Stimulated activated CD4-positive, alpha-beta T cell treated with anti-CD3 and anti-CD28 coated beads, TNF-alpha, amount 100 ng/mL, for 48 hours (primary cell): ENCODE results near the gene BCAS3.
"Not testable (repeated sequence)": the region's sequence is repeated elsewhere in the genome, so short reads cannot be mapped to it uniquely, and the experiment has no call there.

ENCODE experiments used
- DNase-seq, 3 donors: peaks; one replicate each; pipeline ENCODE4 v3.0.0-alpha.2; 2020; ENCODE audit warnings: low read depth in 3 of 3

BCAS3 gene

DNA sequence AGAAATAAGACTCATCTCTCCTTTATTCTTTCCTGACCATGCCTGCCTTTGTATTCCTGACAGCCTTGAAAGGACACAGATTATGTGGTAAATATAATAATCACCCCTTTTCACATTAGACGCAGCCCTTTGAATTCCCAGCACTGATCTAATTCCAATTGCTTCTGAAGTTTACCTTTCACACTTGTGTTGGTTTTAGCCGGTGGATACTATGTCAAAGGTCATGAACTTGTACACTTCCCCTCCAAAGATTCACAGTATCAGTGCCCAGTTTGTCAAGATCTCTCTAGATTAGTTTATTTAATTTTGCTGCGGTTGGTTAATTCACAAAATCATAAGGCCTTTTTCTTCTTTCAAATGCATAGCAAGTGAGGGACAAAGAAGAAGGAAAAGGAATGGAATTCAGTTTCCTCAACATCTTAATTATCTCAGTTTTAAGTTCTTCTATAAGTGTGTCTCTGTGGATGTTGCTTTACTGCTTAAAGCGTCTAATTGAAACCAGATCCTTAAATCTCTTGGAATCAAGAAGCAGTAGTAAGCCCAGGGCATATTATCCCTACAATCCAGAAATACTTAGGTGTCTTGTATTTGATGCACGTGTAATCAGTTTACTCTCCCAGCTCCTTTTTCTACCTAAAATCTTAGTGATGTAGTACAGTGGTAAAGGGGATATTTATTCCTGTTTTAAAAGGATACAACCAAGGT is 547.7 kb downstream of the BCAS3 start:
- DNase-seq = no peak

DNA sequence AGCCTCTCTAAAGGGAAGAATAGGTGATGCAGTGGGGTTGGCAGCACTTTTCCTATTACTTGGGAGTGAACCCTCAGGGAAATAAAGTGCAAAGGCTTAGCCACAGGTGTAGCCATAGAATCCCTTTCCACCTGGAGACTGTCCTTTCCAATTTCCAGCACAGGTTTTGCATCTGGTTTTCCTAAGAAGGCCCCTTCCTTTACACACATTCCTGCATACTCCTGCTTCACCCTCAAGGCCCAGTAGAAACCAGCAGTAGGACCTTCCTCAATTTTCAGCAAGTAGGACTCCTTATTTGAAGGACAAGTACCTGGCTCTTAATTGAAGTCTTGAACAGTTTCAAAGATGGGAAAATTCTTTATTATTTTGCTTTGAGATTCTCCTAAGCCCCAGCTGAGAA is 550.2 kb downstream of the BCAS3 start:
- no peak for DNase-seq

DNA sequence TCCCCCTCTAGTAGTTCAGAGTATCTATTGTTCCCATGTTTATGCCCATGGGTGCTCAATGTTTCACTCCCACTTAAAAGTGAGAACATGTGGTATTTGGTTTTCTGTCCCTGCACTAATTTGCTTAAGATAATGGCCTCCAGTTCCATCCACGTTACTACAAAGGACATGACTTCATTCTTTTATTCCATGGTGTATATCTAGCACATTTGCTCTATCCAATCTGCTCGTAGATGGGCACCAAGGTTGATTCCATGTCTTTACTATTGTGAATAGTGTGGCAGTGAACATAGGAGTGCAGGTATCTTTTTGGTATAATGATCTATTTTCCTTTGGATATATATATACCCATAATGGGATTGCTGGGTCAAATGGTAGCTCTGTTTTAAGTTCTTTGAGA is 552.8 kb downstream of the BCAS3 start:
- no peak for DNase-seq

DNA sequence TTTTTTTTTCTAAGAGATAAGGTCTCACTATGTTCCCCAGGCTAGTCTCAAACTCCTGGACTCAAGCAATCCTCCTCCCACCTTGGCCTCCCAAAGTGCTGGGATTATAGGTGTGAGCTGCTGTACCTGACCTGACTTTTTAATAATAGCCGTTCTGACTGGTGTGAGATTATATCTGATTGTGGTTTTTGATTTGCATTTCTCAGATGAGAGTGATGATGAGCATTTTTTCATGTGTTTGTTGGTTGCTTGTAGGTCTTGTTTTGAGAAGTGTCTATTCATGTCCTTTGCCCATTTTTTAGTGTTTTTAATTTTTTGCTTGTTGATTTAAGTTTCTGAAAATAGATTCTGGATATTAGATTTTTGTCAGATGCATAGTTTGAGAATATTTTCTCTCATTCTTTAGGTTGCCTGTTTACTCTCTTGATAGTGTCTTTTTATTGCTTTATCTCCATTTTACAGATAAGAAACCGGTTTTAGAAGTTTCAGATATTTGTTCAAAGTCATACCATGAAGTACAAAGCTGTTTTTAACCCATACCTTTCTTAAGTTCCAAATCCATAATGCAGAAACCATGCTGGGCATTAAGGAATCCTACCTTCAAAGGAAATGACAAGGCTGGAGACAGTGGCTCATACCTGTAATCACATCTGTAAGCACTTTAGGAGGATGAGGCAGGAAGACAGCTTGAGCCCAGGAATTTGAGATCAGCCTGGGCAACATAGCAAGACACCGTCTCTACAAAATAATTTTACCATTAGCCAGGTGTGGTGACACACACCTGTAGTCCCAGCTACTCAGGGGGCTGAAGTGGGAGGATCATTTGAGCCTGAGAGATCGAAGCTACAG is 553.5 kb downstream of the BCAS3 start:
- DNase-seq = no peak

DNA sequence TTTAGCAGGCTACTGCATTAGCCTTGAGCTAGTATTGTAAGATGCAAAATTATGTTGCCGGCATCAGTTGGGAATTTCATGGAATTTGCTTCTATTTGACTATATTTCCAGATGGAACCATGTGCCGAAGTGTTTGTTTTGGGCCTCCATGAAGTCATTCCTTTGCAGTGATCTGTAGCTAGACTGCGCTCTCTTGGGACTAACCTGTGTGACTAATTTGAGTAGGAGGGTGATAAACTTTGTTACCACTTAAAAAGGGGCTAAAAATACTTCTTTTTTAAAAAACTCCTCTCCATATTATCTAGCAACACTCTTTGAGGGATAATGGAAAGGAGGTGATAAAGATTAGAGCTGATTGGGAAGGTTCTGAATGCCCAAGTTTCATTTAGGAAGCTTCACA is 555.2 kb downstream of the BCAS3 start:
- DNase-seq = no peak

DNA sequence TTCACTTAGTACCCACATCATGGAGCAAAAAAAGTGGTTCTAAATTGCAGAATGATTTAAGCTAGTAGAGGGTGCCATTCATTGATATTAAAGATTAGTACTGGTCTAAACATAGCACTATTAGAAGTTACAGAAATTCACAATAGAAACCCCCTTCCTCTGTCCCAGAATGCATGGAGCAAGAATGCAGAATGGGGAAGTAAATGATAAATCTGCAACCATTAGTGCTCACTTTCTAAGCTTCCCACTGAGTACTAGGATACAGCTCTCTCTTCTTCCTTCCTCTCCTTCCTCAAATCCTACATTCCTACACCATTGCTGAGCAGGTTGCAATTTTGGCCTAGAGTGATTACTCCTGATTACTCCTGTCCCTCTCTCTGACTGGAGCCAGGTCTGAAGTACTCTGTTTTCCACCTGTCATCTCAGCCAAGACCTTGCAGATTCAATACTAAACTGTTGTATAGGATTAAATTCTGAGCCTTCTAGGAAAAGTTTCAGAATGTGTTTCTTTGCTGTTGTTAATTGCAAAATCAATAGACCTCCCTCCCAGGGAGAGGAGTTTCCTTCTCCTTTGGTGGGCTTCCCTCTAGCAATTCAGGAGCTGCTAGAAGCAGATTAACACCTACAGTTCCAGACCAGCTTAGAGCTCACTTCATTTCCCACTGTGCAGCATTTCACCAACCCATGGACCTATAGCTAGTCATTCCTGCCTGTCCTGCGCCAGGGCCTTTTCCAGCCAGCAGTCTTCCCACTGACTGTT is 556.5 kb downstream of the BCAS3 start:
- no peak for DNase-seq

DNA sequence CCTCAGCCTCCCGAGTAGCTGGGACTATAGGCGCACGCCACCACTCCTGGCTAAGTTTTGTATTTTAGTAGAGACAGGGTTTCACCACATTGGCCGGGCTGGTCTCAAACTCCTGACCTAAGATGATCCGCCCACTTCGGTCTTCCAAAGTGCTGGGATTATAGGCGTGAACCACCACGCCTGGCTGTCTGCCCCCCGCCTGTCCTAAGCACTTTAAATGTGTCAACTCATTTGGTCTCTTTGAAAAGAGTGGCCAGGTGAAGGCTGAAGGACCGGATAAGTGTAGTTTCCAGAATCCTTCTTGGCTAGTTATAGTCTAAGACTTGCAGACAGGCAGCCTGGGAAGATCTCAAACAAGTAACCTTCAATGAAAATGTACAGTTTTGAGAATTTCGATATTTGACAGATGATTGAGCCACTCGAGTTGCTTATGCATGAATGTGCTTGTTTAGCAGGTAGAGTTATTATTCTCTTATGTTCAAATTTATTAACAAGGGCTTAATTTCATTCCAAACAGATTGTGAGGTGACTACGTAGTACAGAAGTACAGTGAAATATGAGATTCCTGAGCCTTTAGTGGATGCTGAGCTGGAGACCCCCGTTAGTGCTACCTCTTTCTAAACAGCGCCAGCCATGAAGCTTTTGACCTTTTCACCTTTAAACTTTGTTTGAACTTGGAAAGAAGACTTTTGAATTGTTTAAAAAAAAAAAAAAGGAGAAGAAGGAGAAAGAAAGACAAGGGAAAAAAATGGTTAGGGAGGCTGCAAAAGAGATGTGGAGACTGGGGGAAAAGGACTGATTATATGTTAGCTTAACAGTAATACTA is 557.6 kb downstream of the BCAS3 start:
- no peak for DNase-seq

DNA sequence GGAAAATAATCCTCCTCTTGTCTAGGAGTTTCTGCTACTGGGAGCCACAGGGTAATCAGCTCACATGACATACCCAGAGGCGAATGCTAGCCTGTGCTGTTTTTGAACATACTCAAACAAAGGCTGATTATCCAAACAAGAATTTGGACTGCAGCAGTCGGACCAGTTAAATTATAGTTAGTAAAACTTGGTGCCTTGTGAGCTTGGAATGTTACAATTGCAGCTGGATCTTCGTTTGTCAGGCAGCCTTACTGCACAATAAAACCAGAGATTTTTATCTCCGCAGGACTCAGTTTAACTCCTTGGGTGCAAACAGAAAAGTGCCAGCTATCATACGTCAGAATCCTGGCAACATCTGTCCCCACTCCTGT is 558.2 kb downstream of the BCAS3 start:
- no peak for DNase-seq

DNA sequence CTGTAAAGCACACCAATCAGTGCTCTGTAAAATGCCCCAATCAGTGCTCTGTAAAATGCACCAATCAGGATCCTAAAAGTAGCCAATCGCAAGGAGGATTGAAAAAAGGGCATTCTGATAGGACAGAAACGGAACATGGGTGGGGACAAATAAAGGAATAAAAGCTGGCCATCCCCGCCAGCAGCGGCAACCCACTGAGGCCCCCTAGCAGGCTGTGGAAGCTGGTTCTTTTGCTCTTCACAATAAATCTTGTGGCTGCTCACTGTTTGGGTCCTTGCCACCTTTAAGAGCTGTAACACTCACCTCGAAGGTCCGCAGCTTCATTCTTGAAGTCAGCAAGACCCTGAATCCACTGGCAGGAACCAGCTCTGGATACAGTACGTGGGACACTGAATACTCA is 559.6 kb downstream of the BCAS3 start:
- no peak for DNase-seq

DNA sequence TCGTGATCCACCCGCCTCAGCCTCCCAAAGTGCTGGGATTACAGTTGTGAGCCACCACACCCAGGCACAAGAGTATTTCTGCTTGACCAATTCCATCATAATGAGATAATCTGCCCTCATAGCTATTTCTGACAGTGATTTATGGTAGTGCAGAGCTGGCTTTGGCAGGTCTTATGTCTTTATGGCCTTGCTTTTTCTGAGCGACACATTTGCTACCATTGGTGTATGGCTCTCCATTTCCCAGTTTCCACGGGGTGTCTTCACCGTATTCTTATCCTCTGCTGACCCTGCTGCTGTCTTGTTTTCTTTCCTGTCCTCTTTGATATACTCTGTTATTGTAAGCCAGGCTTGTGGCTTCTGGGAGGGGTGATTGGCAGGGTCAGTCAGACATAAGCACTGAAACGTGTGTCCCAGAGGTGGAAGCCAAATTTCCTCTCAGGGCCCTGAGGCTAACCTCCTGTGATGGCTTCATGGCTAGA is 560.8 kb downstream of the BCAS3 start:
- DNase-seq = no peak

DNA sequence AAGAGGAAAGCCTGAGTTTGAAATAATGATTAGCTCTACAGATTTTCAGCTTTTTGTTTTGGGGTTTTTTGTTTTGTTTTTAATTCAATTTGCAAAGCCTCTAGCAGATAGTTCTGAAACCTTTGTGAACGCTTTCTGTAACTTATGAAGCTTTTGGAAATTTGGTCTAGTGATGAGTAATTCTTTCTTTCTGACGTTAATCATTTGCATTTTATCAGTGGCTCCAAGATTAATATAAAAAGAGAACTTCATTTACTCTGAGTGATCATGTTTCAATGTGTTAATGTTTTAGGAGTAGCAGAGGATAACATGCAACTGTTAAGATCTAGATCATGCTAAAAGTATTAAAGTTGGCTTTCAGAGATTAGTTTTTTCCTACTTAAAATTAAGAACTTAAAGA is 561.7 kb downstream of the BCAS3 start:
- DNase-seq = no peak

DNA sequence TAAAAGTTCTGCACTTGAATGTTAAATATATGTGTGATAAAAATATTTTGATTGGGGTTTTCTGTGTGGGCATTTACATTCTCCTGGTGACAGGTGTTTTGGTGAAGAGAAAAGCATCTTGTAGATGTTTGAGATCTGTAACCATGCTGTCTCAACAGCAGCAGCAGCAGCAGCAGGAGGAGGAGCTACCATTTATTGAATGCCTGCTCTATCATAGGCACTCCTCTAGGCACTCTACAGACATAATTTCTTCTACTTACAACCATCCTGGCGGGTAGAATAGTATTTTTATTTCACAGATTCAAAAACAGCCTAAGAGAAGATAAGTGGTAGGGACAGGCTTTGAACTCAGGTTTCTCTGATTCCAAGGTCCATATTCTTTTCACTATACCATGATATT is 562.3 kb downstream of the BCAS3 start:
- DNase-seq = no peak

DNA sequence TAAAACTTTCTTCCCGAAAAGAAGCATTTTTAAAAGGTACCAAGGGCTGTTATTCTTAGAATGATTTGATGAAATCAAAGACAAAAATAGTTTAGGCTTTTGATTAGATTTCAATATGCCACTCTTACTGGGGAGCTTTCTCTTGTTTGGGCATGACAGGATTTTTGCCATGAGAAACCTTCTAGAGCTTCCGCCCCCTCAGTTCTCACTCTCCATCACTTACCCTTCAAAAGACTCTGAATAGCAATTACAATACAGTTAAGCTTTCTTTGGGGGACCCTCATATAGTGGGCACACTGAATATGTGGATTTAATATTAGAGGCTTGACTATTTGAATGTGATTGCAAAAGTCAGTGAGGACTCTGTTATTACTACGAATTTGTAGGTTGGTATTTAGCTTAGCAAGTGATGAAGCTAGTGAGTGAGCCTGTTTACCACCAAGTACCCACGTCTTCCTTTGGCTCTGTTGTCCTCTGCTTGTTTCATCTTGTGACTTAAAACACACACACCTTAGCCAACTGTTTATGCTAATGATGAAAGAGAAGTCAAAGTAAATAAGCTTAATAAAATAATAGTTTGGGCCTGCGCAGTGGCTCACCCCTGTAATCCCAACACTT is 563.3 kb downstream of the BCAS3 start:
- DNase-seq = no peak

DNA sequence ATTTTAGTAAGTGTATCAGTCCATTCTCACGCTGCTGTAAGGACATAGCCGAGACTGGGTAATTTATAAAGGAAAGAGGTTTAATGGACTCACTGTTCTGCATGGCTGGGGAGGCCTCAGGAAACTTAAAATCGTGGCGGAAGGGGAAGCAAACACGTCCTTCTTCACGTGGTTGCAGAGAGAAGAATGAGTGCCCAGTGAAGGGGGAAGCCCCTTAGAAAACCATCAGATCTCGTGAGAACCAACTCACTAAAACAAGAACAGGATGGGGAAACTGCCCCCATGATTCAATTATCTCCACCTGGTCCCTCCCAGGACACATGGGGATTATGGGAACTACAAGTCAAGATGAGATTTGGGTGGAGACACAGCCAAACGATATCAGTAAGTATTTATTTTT is 567.3 kb downstream of the BCAS3 start:
- not testable (repeated sequence) for DNase-seq

DNA sequence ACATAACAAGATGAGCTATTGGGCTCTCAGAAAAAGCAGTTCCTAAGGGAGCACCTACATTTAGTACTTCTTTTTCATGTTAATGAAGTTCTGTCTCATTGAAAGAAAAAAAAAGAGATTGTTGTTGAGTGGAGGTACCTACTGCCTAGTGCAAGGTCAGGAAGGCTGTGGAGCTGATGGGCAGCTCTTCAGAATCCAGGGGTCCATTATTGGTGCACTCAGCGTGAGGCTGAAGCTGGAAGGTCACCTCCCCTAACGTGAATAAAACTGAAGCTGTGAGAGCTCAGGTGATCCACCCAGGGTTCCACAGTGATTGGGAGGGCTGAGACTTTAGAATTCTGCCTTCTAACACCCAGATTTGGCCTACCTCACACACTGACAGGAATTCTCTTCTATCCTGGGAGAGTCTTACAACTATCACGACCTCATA is 568.1 kb downstream of the BCAS3 start:
- no peak for DNase-seq

DNA sequence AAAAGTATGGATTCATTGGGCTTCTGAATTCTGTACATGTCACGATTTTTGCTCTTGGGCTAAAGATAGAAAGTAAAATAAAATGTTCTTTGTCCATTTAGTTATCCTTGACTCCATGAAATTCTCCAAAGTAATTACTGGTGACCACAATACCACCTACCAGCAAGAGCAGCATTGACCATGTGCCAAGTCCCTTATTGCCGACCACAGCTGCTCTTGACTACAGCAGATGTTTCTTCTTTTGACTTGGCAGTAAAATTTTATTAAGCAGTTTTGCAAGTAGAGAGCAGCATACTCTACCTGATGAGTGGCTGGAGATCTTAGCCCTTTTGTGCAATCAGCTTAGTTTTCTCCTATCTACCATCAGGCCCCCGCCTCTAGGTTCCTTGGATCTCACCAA is 569.8 kb downstream of the BCAS3 start:
- no peak for DNase-seq

DNA sequence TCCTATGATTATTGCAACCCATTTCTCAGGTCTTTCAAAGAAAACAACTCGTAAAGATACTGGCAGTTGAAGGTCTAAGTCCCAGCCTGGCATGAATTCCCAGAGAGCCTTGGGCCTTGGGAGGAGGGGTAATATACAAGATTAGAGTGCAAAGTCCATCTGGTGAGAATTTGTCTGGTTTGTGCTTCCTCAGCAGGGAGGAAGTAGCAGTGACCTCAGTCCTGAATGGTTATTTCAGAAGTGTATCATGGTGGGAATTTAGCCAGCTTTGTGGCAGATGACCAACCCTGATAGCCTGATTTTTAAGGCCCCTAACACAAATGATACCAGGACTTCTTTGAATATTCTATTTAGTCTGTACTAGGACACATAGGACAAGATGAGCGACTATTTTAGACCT is 570.7 kb downstream of the BCAS3 start:
- no peak for DNase-seq

DNA sequence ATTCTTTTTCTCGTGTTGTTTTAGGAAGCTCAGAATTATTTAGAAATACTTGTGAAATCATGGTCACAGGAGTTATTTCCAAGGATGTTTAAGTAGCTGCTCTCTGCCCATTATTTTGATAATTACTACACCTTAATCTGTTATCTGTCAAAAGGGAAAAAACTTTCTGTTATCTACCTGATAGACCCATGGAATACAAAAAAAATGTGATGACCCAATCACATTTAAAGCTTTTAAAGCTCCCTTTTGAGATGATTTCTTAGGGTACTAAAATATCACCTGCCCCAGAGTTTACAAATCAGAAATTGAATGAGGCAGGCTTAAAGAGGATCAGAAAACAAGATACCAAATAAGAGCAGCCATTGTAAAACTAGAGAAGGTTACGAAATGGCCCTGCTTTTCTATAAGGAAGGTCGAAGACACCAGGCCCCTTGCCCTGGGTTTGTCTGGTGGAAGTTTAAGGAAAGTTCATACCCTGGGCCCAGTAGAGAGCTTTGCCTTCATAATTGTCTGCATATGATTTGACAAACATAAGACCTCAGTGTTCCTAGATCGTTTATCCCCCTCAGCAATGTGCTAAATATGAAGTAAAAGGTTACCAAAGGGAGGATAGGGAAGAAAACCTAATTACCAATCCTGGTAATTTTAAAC is 572.1 kb downstream of the BCAS3 start:
- DNase-seq = no peak

DNA sequence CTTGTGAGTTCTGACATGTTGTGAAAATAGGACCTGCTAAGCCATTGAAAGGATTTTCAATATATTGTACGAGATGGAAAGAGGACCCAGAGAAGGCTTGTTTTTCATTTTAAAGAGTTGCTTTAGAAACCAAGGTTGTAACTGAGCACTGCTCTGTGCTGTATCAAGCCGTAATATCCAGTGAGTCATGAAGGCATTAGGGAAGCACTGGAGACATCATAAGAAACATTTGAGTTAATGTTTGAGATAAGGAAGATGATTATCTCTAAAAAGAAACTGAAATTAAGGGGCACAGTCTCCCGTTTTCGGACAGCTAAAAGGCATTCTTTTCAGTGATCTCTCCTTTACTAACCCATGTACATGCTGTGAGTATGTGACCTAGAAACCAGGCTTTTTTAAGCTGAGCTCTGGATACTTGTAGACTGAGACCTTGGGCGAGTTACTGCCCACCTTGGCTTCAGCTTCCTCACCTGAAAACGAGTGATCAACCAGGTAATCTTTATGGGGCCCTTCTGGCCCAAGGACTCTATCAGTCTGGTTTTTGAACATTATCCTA is 572.8 kb downstream of the BCAS3 start:
- no peak for DNase-seq
